Measurements from ENCODE around the gene RFXAP. TPM values are rescaled to one million over a fixed set of nuclear protein-coding genes. Genes with fewer than 3 reads are reported as not detected.

The RFXAP gene
- total and polyA plus RNA-seq, 4 donors = 0.60 to 3.4 (median 1.8) TPM

DNA sequence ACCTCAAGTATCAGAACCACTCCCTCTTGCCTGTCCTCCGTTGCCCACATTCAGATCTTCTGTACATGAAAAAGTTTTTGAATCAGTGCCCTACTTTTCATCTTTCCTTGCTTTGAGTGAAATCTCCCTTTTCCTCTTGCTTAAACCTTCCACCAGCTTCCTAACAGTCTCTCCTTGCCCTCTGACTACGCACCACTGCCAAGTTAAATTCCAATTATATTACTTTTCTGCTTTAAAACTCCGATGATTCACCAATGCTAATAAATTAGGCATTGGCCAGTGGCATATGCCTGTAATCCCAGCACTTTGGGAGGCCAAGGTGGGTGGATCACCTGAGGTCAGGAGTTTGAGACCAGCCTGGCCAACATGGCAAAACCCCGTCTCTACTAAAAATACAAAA lies 30.7 kb upstream of the RFXAP start:
- no peak overlapping the region for H3K9ac ChIP-seq (ENCODE audit: low read depth in 1 of 2, low read length in 2 of 2)
- no peaks in the 10 kb centered on the region for H3K36me3 ChIP-seq (ENCODE audit: control insufficient read depth in 4 of 4, insufficient read depth in 3 of 4, low read depth in 1 of 4, low read length in 3 of 4)
- no peaks in the 10 kb centered on the region for H3K9me3 ChIP-seq (ENCODE audit: control insufficient read depth in 4 of 4, low read length in 3 of 4)
- 91% methylated on average over 4 of the region's 4 CpGs for WGBS
- no peak for DNase-seq (ENCODE audit: low spot score)
- no peaks in the 10 kb centered on the region for H3K27me3 ChIP-seq (ENCODE audit: control insufficient read depth in 4 of 4, insufficient read depth in 4 of 4, low read length in 3 of 4)
- peaks cover 0 to 3% (median 0%) of the 10 kb centered on the region in 4 donors for H3K4me1 ChIP-seq (ENCODE audit: control insufficient read depth in 4 of 4, insufficient read depth in 4 of 4, low read length in 3 of 4)
- TF ChIP-seq, protein P1, sequence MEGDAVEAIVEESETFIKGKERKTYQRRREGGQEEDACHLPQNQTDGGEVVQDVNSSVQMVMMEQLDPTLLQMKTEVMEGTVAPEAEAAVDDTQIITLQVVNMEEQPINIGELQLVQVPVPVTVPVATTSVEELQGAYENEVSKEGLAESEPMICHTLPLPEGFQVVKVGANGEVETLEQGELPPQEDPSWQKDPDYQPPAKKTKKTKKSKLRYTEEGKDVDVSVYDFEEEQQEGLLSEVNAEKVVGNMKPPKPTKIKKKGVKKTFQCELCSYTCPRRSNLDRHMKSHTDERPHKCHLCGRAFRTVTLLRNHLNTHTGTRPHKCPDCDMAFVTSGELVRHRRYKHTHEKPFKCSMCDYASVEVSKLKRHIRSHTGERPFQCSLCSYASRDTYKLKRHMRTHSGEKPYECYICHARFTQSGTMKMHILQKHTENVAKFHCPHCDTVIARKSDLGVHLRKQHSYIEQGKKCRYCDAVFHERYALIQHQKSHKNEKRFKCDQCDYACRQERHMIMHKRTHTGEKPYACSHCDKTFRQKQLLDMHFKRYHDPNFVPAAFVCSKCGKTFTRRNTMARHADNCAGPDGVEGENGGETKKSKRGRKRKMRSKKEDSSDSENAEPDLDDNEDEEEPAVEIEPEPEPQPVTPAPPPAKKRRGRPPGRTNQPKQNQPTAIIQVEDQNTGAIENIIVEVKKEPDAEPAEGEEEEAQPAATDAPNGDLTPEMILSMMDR (IDR thresholded peaks at IDR 0.05; ENCODE audit: low read depth, low read length, missing input control) = no peak
- TF ChIP-seq, protein P2, sequence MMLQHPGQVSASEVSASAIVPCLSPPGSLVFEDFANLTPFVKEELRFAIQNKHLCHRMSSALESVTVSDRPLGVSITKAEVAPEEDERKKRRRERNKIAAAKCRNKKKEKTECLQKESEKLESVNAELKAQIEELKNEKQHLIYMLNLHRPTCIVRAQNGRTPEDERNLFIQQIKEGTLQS (IDR thresholded peaks at IDR 0.05) = no peak
- TF ChIP-seq TAF1 (conservative IDR thresholded peaks at IDR 0.05) (no peak), HNF4A (conservative IDR thresholded peaks at IDR 0.05) (no peak), GABPA (IDR thresholded peaks at IDR 0.05 in 1 of 2, conservative IDR thresholded peaks at IDR 0.05 in 1 of 2) (no peak), NR2F2 (IDR thresholded peaks at IDR 0.05) (no peak), REST (IDR thresholded peaks at IDR 0.05) (no peak), YY1 (IDR thresholded peaks at IDR 0.05) (no peak), RXRA (IDR thresholded peaks at IDR 0.05) (no peak), JUND (IDR thresholded peaks at IDR 0.05) (no peak), RAD21 (IDR thresholded peaks at IDR 0.05) (no peak), ZBTB33 (IDR thresholded peaks at IDR 0.05) (no peak), SP1 (IDR thresholded peaks at IDR 0.05) (no peak), FOXA2 (IDR thresholded peaks at IDR 0.05) (no peak)
- TF ChIP-seq, protein P3, sequence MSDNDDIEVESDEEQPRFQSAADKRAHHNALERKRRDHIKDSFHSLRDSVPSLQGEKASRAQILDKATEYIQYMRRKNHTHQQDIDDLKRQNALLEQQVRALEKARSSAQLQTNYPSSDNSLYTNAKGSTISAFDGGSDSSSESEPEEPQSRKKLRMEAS (IDR thresholded peaks at IDR 0.05) = no peak
- no peak overlapping the region for H3K4me3 ChIP-seq (ENCODE audit: low read depth in 1 of 3, low read length in 3 of 3)
- H3K27ac ChIP-seq (ENCODE audit: low read depth in 1 of 2, low read length in 2 of 2) = no peak overlapping the region

GRCh38 chr13:36789061-36789460 lies 30.0 kb upstream of the RFXAP start:
- no peak overlapping the region for H3K27ac ChIP-seq (ENCODE audit: low read depth in 1 of 2, low read length in 2 of 2)
- no peaks in the 10 kb centered on the region for H3K9me3 ChIP-seq (ENCODE audit: control insufficient read depth in 4 of 4, low read length in 3 of 4)
- WGBS = 88% methylated on average over 3 of the region's 3 CpGs
- TF ChIP-seq HNF4A (conservative IDR thresholded peaks at IDR 0.05) (no peak), RXRA (IDR thresholded peaks at IDR 0.05) (no peak), GABPA (IDR thresholded peaks at IDR 0.05 in 1 of 2, conservative IDR thresholded peaks at IDR 0.05 in 1 of 2) (no peak)
- H3K36me3 ChIP-seq (ENCODE audit: control insufficient read depth in 4 of 4, insufficient read depth in 3 of 4, low read depth in 1 of 4, low read length in 3 of 4) = no peaks in the 10 kb centered on the region
- H3K9ac ChIP-seq (ENCODE audit: low read depth in 1 of 2, low read length in 2 of 2) = no peak overlapping the region
- H3K27me3 ChIP-seq (ENCODE audit: control insufficient read depth in 4 of 4, insufficient read depth in 4 of 4, low read length in 3 of 4) = no peaks in the 10 kb centered on the region
- no peak for DNase-seq (ENCODE audit: low spot score)
- H3K4me1 ChIP-seq (ENCODE audit: control insufficient read depth in 4 of 4, insufficient read depth in 4 of 4, low read length in 3 of 4) = peaks cover 0 to under 1% (median 0%) of the 10 kb centered on the region in 4 donors
- H3K4me3 ChIP-seq (ENCODE audit: low read depth in 1 of 3, low read length in 3 of 3) = no peak overlapping the region

Data from liver (tissue), 9 donors.